ENCODE measurements around the gene RBPJL.

The RBPJL gene

GRCh38 chr20:45337367-45338120, 30.9 kb downstream of the RBPJL start:
- H3K4me3 ChIP-seq (ENCODE audit: low read depth, low read length), result no peak overlapping the region
- no peaks in the 10 kb centered on the region for H3K27me3 ChIP-seq (ENCODE audit: control insufficient read depth, insufficient read depth, low read length)
- peak overlapping the region; percentile 25; the same call in 1 of the 2 replicates for H3K9ac ChIP-seq (ENCODE audit: low read depth, low read length)
- peaks cover 50% of the 10 kb centered on the region for H3K4me1 ChIP-seq (ENCODE audit: control insufficient read depth, insufficient read depth, low read length)
- peak overlapping the region; percentile 78 for H3K27ac ChIP-seq (ENCODE audit: low read depth, low read length)
- no peaks in the 10 kb centered on the region for H3K9me3 ChIP-seq (ENCODE audit: control insufficient read depth, insufficient read depth, low read length)
- peaks cover 8% of the 10 kb centered on the region; the same call in 1 of the 2 replicates for H3K36me3 ChIP-seq (ENCODE audit: control insufficient read depth, insufficient read depth, low read length)

GRCh38 chr20:45338121-45339030, 31.7 kb downstream of the RBPJL start:
- H3K4me1 ChIP-seq (ENCODE audit: control insufficient read depth, insufficient read depth, low read length), result peaks cover 58% of the 10 kb centered on the region
- H3K27me3 ChIP-seq (ENCODE audit: control insufficient read depth, insufficient read depth, low read length), result no peaks in the 10 kb centered on the region
- no peaks in the 10 kb centered on the region for H3K9me3 ChIP-seq (ENCODE audit: control insufficient read depth, insufficient read depth, low read length)
- H3K36me3 ChIP-seq (ENCODE audit: control insufficient read depth, insufficient read depth, low read length), result 0 out of 2 replicates have a peak, but pooled peaks cover 3% of the 10 kb centered on the region
- H3K4me3 ChIP-seq (ENCODE audit: low read depth, low read length), result no peak overlapping the region
- H3K27ac ChIP-seq (ENCODE audit: low read depth, low read length), result peak overlapping the region; percentile 78
- no peak overlapping the region for H3K9ac ChIP-seq (ENCODE audit: low read depth, low read length)

GRCh38 chr20:45339084-45339483, 32.4 kb downstream of the RBPJL start:
- 0 out of 2 replicates have a peak, but pooled peaks cover 3% of the 10 kb centered on the region for H3K36me3 ChIP-seq (ENCODE audit: control insufficient read depth, insufficient read depth, low read length)
- H3K9me3 ChIP-seq (ENCODE audit: control insufficient read depth, insufficient read depth, low read length), result no peaks in the 10 kb centered on the region
- H3K4me1 ChIP-seq (ENCODE audit: control insufficient read depth, insufficient read depth, low read length), result peaks cover 65% of the 10 kb centered on the region
- no peaks in the 10 kb centered on the region for H3K27me3 ChIP-seq (ENCODE audit: control insufficient read depth, insufficient read depth, low read length)
- no peak overlapping the region for H3K4me3 ChIP-seq (ENCODE audit: low read depth, low read length)
- H3K27ac ChIP-seq (ENCODE audit: low read depth, low read length), result peak overlapping the region; percentile 78
- H3K9ac ChIP-seq (ENCODE audit: low read depth, low read length), result no peak overlapping the region

- Histone ChIP-seq H3K36me3 (ENCODE audit: control insufficient read depth, insufficient read depth, low read length) (0 out of 2 replicates have a peak, but pooled peaks cover 3% of the 10 kb centered on the region), H3K9ac (ENCODE audit: low read depth, low read length) (no peak overlapping the region), H3K27me3 (ENCODE audit: control insufficient read depth, insufficient read depth, low read length) (no peaks in the 10 kb centered on the region), H3K4me3 (ENCODE audit: low read depth, low read length) (no peak overlapping the region), H3K27ac (ENCODE audit: low read depth, low read length) (peak overlapping the region; percentile 98), H3K9me3 (ENCODE audit: control insufficient read depth, insufficient read depth, low read length) (no peaks in the 10 kb centered on the region), H3K4me1 (ENCODE audit: control insufficient read depth, insufficient read depth, low read length) (peaks cover 73% of the 10 kb centered on the region)
These were observed 33.2 kb downstream of the RBPJL start for GRCh38 chr20:45339799-45340198.

- Histone ChIP-seq H3K27ac (ENCODE audit: low read depth, low read length) (peak overlapping the region; percentile 98), H3K4me3 (ENCODE audit: low read depth, low read length) (peak overlapping the region; percentile 32; the same call in 1 of the 2 replicates), H3K36me3 (ENCODE audit: control insufficient read depth, insufficient read depth, low read length) (0 out of 2 replicates have a peak, but pooled peaks cover 3% of the 10 kb centered on the region), H3K9ac (ENCODE audit: low read depth, low read length) (no peak overlapping the region), H3K27me3 (ENCODE audit: control insufficient read depth, insufficient read depth, low read length) (no peaks in the 10 kb centered on the region), H3K4me1 (ENCODE audit: control insufficient read depth, insufficient read depth, low read length) (peaks cover 78% of the 10 kb centered on the region), H3K9me3 (ENCODE audit: control insufficient read depth, insufficient read depth, low read length) (no peaks in the 10 kb centered on the region)
These were observed 33.7 kb downstream of the RBPJL start for GRCh38 chr20:45340236-45340847.

- no peak overlapping the region for H3K9ac ChIP-seq (ENCODE audit: low read depth, low read length)
- peak overlapping the region; percentile 98 for H3K27ac ChIP-seq (ENCODE audit: low read depth, low read length)
These were observed 34.3 kb downstream of the RBPJL start for GRCh38 chr20:45340951-45341350.

GRCh38 chr20:45341579-45341938, 34.9 kb downstream of the RBPJL start:
- Histone ChIP-seq H3K4me3 (ENCODE audit: low read depth, low read length) (peak overlapping the region; percentile 42), H3K36me3 (ENCODE audit: control insufficient read depth, insufficient read depth, low read length) (0 out of 2 replicates have a peak, but pooled peaks cover 3% of the 10 kb centered on the region), H3K27me3 (ENCODE audit: control insufficient read depth, insufficient read depth, low read length) (no peaks in the 10 kb centered on the region), H3K9me3 (ENCODE audit: control insufficient read depth, insufficient read depth, low read length) (no peaks in the 10 kb centered on the region), H3K9ac (ENCODE audit: low read depth, low read length) (peak overlapping the region; percentile 63), H3K27ac (ENCODE audit: low read depth, low read length) (peak overlapping the region; percentile 98), H3K4me1 (ENCODE audit: control insufficient read depth, insufficient read depth, low read length) (peaks cover 90% of the 10 kb centered on the region)

More at GRCh38 chr20:45340951-45341350, 34.3 kb downstream of the RBPJL start:
- peaks cover 84% of the 10 kb centered on the region for H3K4me1 ChIP-seq (ENCODE audit: control insufficient read depth, insufficient read depth, low read length)
- peak overlapping the region; percentile 32 for H3K4me3 ChIP-seq (ENCODE audit: low read depth, low read length)
- no peaks in the 10 kb centered on the region for H3K9me3 ChIP-seq (ENCODE audit: control insufficient read depth, insufficient read depth, low read length)
- 0 out of 2 replicates have a peak, but pooled peaks cover 3% of the 10 kb centered on the region for H3K36me3 ChIP-seq (ENCODE audit: control insufficient read depth, insufficient read depth, low read length)
- no peaks in the 10 kb centered on the region for H3K27me3 ChIP-seq (ENCODE audit: control insufficient read depth, insufficient read depth, low read length)

- Histone ChIP-seq H3K4me3 (ENCODE audit: low read depth, low read length) (peak overlapping the region; percentile 42), H3K9ac (ENCODE audit: low read depth, low read length) (peak overlapping the region; percentile 63), H3K4me1 (ENCODE audit: control insufficient read depth, insufficient read depth, low read length) (peaks cover 94% of the 10 kb centered on the region)
These were observed 35.6 kb downstream of the RBPJL start for GRCh38 chr20:45341939-45342854.

GRCh38 chr20:45342855-45343531, 36.4 kb downstream of the RBPJL start:
- Histone ChIP-seq H3K9me3 (ENCODE audit: control insufficient read depth, insufficient read depth, low read length) (no peaks in the 10 kb centered on the region), H3K4me1 (ENCODE audit: control insufficient read depth, insufficient read depth, low read length) (peaks cover 91% of the 10 kb centered on the region), H3K9ac (ENCODE audit: low read depth, low read length) (no peak overlapping the region; the same call in 1 of the 2 replicates), H3K27me3 (ENCODE audit: control insufficient read depth, insufficient read depth, low read length) (no peaks in the 10 kb centered on the region), H3K36me3 (ENCODE audit: control insufficient read depth, insufficient read depth, low read length) (0 out of 2 replicates have a peak, but pooled peaks cover 3% of the 10 kb centered on the region), H3K27ac (ENCODE audit: low read depth, low read length) (peak overlapping the region; percentile 98), H3K4me3 (ENCODE audit: low read depth, low read length) (peak overlapping the region; percentile 42)

More at GRCh38 chr20:45341939-45342854, 35.6 kb downstream of the RBPJL start:
- Histone ChIP-seq H3K27me3 (ENCODE audit: control insufficient read depth, insufficient read depth, low read length) (no peaks in the 10 kb centered on the region), H3K27ac (ENCODE audit: low read depth, low read length) (peak overlapping the region; percentile 98), H3K36me3 (ENCODE audit: control insufficient read depth, insufficient read depth, low read length) (0 out of 2 replicates have a peak, but pooled peaks cover 3% of the 10 kb centered on the region), H3K9me3 (ENCODE audit: control insufficient read depth, insufficient read depth, low read length) (no peaks in the 10 kb centered on the region)
